ENCODE results near the gene SULT1A1. TPM values are rescaled to one million over a fixed set of nuclear protein-coding genes. Genes with fewer than 3 reads are reported as not detected.
"Not testable (repeated sequence)": the region's sequence is repeated elsewhere in the genome, so short reads cannot be mapped to it uniquely, and the experiment has no call there.

SULT1A1 gene
- total and polyA plus RNA-seq, 4 donors: 34.6 to 118 (median 40.2) TPM

DNA sequence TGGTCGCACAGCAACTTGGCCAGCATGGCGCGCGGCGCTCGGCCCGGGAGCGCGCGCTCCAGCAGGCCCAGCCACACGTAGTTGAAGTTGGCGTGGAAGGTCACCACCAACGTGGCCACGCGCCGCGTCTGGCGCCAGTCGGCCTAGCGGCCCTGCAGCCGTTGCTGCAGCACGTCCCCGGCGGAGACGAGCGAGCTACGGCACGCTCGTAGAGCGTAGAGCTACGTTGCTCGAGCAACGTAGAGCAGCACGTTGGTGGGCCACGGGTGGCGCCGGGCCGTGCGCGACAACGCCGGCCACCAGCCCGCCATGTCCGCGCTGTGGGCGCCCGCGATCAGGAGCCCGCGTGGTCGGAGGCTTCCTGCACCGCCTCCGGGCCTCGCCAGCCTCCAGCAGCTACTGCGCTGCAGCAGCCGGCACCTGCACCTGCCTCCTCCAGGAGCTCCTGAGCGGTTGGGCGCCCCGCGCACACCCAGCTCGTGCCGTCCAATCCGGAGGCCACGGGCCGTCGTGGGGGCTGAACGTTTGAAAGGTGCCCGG, 13.4 kb upstream of the SULT1A1 start:
- peak; percentile 83 for ATAC-seq (ENCODE audit: insufficient read depth, low FRiP score)
- Histone ChIP-seq H3K9me3 (ENCODE audit: control insufficient read depth in 4 of 4, insufficient read depth in 3 of 4, low read length in 3 of 4) (no peaks in the 10 kb centered on the region), H3K27ac (ENCODE audit: low read depth in 1 of 2, low read length in 1 of 2) (peak overlapping the region; percentile 56 to 67), H3K9ac (ENCODE audit: insufficient read depth in 1 of 2, low read length in 2 of 2) (no peak overlapping the region), H3K4me3 (peak overlapping the region; percentile 50), H3K4me1 (ENCODE audit: control insufficient read depth in 5 of 5, insufficient read depth in 5 of 5, low read length in 5 of 5) (peaks cover 0 to 5% (median 0%) of the 10 kb centered on the region in 5 donors), H3K36me3 (ENCODE audit: control insufficient read depth in 4 of 4, insufficient read depth in 4 of 4, low read length in 4 of 4) (no peaks in the 10 kb centered on the region), H3K27me3 (ENCODE audit: control insufficient read depth in 3 of 3, insufficient read depth in 3 of 3, low read length in 2 of 3) (no peaks in the 10 kb centered on the region)
- TF ChIP-seq, protein P1, sequence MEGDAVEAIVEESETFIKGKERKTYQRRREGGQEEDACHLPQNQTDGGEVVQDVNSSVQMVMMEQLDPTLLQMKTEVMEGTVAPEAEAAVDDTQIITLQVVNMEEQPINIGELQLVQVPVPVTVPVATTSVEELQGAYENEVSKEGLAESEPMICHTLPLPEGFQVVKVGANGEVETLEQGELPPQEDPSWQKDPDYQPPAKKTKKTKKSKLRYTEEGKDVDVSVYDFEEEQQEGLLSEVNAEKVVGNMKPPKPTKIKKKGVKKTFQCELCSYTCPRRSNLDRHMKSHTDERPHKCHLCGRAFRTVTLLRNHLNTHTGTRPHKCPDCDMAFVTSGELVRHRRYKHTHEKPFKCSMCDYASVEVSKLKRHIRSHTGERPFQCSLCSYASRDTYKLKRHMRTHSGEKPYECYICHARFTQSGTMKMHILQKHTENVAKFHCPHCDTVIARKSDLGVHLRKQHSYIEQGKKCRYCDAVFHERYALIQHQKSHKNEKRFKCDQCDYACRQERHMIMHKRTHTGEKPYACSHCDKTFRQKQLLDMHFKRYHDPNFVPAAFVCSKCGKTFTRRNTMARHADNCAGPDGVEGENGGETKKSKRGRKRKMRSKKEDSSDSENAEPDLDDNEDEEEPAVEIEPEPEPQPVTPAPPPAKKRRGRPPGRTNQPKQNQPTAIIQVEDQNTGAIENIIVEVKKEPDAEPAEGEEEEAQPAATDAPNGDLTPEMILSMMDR (IDR thresholded peaks at IDR 0.05; ENCODE audit: control extremely low read depth, extremely low read depth): no peak
- WGBS, 2 donors: 1 to 3% methylated on average over 66 to 68 of the region's 68 CpGs
- DNase-seq: peak in 2 of 3 donors; percentile 46 to 53

GRCh38 chr16:28622532-28623171, 12.8 kb upstream of the SULT1A1 start:
- H3K27me3 ChIP-seq (ENCODE audit: control insufficient read depth in 3 of 3, insufficient read depth in 3 of 3, low read length in 2 of 3); H3K36me3 ChIP-seq (ENCODE audit: control insufficient read depth in 4 of 4, insufficient read depth in 4 of 4, low read length in 4 of 4); H3K9ac ChIP-seq (ENCODE audit: insufficient read depth in 1 of 2, low read length in 2 of 2); ATAC-seq (ENCODE audit: insufficient read depth, low FRiP score); H3K9me3 ChIP-seq (ENCODE audit: control insufficient read depth in 4 of 4, insufficient read depth in 3 of 4, low read length in 3 of 4); H3K27ac ChIP-seq (ENCODE audit: low read depth in 1 of 2, low read length in 1 of 2); DNase-seq; H3K4me1 ChIP-seq (ENCODE audit: control insufficient read depth in 5 of 5, insufficient read depth in 5 of 5, low read length in 5 of 5); H3K4me3 ChIP-seq: not testable (repeated sequence)
- WGBS, 2 donors: 36 to 40% methylated on average over 23 to 24 of the region's 24 CpGs

DNA sequence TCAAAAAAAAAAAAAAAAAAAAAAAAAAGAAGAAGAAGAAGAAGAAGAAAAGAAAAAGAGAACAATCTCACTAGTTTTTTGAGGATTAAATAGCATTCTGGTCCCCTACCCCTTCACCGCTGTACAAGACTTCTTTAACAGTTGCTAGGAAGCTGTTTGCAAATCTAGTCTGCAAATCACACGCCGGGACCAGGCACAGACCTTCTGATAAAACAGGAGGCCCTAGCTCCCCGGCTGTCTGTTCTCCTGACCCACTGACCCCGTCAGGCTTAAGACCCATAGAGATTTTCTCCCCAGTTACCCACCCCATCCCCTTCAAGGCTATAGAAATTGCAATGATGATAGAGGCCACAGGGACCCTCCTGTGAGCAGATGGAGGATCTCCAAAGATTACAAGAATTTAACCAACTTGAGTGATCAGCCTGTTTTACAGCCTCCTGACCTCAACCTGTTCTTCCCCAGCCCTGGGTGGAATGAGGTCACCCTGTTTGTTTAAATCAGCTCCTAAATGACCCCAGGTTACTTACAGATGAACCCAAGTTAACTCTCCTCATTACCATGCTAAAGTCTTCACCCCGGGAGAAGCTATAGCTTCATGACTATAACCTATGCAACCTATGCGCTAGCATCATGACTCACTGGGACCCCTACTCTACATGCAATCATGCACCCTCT, 11.8 kb upstream of the SULT1A1 start:
- Histone ChIP-seq H3K4me3 (no peak overlapping the region), H3K36me3 (ENCODE audit: control insufficient read depth in 4 of 4, insufficient read depth in 4 of 4, low read length in 4 of 4) (no peaks in the 10 kb centered on the region), H3K4me1 (ENCODE audit: control insufficient read depth in 5 of 5, insufficient read depth in 5 of 5, low read length in 5 of 5) (peaks cover 0 to 5% (median 0%) of the 10 kb centered on the region in 5 donors), H3K9ac (ENCODE audit: insufficient read depth in 1 of 2, low read length in 2 of 2) (no peak overlapping the region), H3K9me3 (ENCODE audit: control insufficient read depth in 4 of 4, insufficient read depth in 3 of 4, low read length in 3 of 4) (no peaks in the 10 kb centered on the region), H3K27me3 (ENCODE audit: control insufficient read depth in 3 of 3, insufficient read depth in 3 of 3, low read length in 2 of 3) (no peaks in the 10 kb centered on the region), H3K27ac (ENCODE audit: low read depth in 1 of 2, low read length in 1 of 2) (no peak overlapping the region)
- DNase-seq: no peak
- TF ChIP-seq, protein P1 (IDR thresholded peaks at IDR 0.05; ENCODE audit: control extremely low read depth, extremely low read depth): no peak
- no peak for ATAC-seq (ENCODE audit: insufficient read depth, low FRiP score)
- WGBS, 2 donors: 80 to 86% methylated on average over 7 of the region's 7 CpGs

DNA sequence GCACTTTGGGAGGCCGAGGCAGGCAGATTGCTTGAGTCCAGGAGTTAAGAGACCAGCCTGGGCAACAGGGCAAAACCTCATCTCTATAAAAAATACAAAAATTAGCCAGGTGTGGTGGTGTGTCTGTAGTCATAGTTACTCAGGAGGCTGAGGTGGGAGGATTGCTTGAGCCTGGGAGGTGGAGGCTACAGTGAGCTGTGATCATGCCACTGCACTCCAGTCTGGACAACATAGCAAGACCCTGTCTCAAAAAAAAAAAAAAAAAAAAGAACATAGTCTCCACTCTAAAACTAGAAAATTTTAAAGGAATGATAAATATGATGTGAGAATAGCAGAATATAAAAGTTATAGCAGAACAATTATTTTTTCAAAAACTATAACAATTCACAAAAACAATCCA, 10.5 kb upstream of the SULT1A1 start:
- not testable (repeated sequence) for H3K9me3 ChIP-seq (ENCODE audit: control insufficient read depth in 4 of 4, insufficient read depth in 3 of 4, low read length in 3 of 4); H3K4me1 ChIP-seq (ENCODE audit: control insufficient read depth in 5 of 5, insufficient read depth in 5 of 5, low read length in 5 of 5); H3K27me3 ChIP-seq (ENCODE audit: control insufficient read depth in 3 of 3, insufficient read depth in 3 of 3, low read length in 2 of 3); H3K27ac ChIP-seq (ENCODE audit: low read depth in 1 of 2, low read length in 1 of 2); ATAC-seq (ENCODE audit: insufficient read depth, low FRiP score); H3K4me3 ChIP-seq; H3K9ac ChIP-seq (ENCODE audit: insufficient read depth in 1 of 2, low read length in 2 of 2); DNase-seq; H3K36me3 ChIP-seq (ENCODE audit: control insufficient read depth in 4 of 4, insufficient read depth in 4 of 4, low read length in 4 of 4)
- WGBS, 2 donors: 83 to 92% methylated on average over 1 of the region's 1 CpG

Measured in lung (tissue), 12 donors.